Activated CD4-positive, alpha-beta T cell treated with anti-CD3 and anti-CD28 coated beads for 36 hours (primary cell): Measurements from ENCODE around the gene HS6ST1. TPM values are rescaled to one million over a fixed set of nuclear protein-coding genes. Genes with fewer than 3 reads are reported as not detected.
A peak's percentile ranks its signal among the peaks of the same experiment; 100 is the strongest.
"Not testable (repeated sequence)": the region's sequence is repeated elsewhere in the genome, so short reads cannot be mapped to it uniquely, and the experiment has no call there.

Experiments
- ATAC-seq: fragments of 200-7000 bp; cut with Tn5 transposase; one replicate; pipeline ENCODE4 v1.10.0; 2021; ENCODE audit warnings: mild to moderate bottlenecking, moderate library complexity
- CTCF ChIA-PET: fragments of 350-600 bp; sonication (Branson Sonifier 250); formaldehyde crosslinking; loops from one replicate; lab custom pipeline; 2021; ENCODE audit warnings: antibody characterized with exemption; lab: Charles Lee
- POLR2A ChIA-PET: fragments of 350-600 bp; sonication (Branson Sonifier 250); formaldehyde crosslinking; loops from one replicate; lab custom pipeline; 2021; ENCODE audit warnings: antibody characterized with exemption, inconsistent platforms; lab: Charles Lee
- DNase-seq: peaks from one replicate; pipeline ENCODE4 v3.0.0-alpha.2; 2020
- H3K27ac Mint-ChIP-seq: one replicate; pipeline ENCODE4 v1.8.0; 2021; ENCODE audit warnings: mixed read lengths
- H3K27me3 Mint-ChIP-seq: one replicate; pipeline ENCODE4 v1.8.0; 2021; ENCODE audit warnings: mixed read lengths
- H3K36me3 Mint-ChIP-seq: one replicate; pipeline ENCODE4 v1.8.0; 2021; ENCODE audit warnings: low read depth, mixed read lengths
- H3K4me1 Mint-ChIP-seq: one replicate; pipeline ENCODE4 v1.8.0; 2021; ENCODE audit warnings: mixed read lengths
- H3K4me3 Mint-ChIP-seq: one replicate; pipeline ENCODE4 v1.8.0; 2021; ENCODE audit warnings: mild to moderate bottlenecking, moderate library complexity, mixed read lengths
- H3K9me3 Mint-ChIP-seq: one replicate; pipeline ENCODE4 v1.8.0; 2021; ENCODE audit warnings: low read depth, mixed read lengths
- intact Hi-C, 2 experiments: fragments of 100-400 bp; cut with DNase I in 1 of 2; cut with micrococcal nuclease in 1 of 2; formaldehyde crosslinking; loops; one replicate each; pipeline versions ENCODE4 v1.14.2 to v1.15.1; 2022 to 2024; cut with DNase I, micrococcal nuclease
- total RNA-seq, 2 experiments: library from RNA; stranded (reverse); gene quantifications; one replicate each; pipeline ENCODE4 v1.2.3, GENCODE V29; 2021

HS6ST1 gene
- total RNA-seq, 2 experiments from 2014 or later: 12.8 to 13.8 TPM

GRCh38 chr2:128319631-128320191, 1.0 kb upstream of the HS6ST1 start:
- intact Hi-C loops: loop anchor here (2.0 to 10.0 kb wide), 11 partner anchors 87 to 1558 kb away; partner anchors contain the start of genes IWS1 (in 1 of the 2) and UGGT1 (in 1 of the 2)

GRCh38 chr2:128318245-128318644, 423 bp downstream of the HS6ST1 start:
- peak; percentile 59 for DNase-seq
- H3K27me3 Mint-ChIP-seq, H3K9me3 Mint-ChIP-seq, H3K4me3 Mint-ChIP-seq, H3K27ac Mint-ChIP-seq, CTCF ChIA-PET: not testable (repeated sequence)
- POLR2A ChIA-PET: interaction anchor here (0.6 kb wide), 1 partner anchor 134 kb away, joined by 3 read pairs; no protein-coding TSS in a partner anchor
- Mint-ChIP-seq H3K4me1 (peaks cover 37% of the 10 kb centered on the region), H3K36me3 (peaks cover 11% of the 10 kb centered on the region)
- peak; percentile 13 for ATAC-seq
- intact Hi-C loops: loop anchor here (1.0 to 10.0 kb wide), 3 partner anchors 143 to 290 kb away; partner anchors contain the start of genes SAP130 (in 1 of the 2) and UGGT1 (in 1 of the 2)

More at GRCh38 chr2:128319631-128320191, 1.0 kb upstream of the HS6ST1 start:
- ATAC-seq (no peak), DNase-seq (peak; percentile 6)
- H3K36me3 Mint-ChIP-seq: peaks cover 8% of the 10 kb centered on the region
- H3K4me1 Mint-ChIP-seq: peaks cover 25% of the 10 kb centered on the region
- POLR2A ChIA-PET: no interaction called here
- no peaks in the 10 kb centered on the region for H3K27me3 Mint-ChIP-seq
- no peaks in the 10 kb centered on the region for H3K9me3 Mint-ChIP-seq
- CTCF ChIA-PET: interaction anchor here (1.1 kb wide), 1 partner anchor 14 kb away, joined by 4 read pairs; no protein-coding TSS in a partner anchor
- H3K27ac Mint-ChIP-seq: no peak overlapping the region
- peak overlapping the region; percentile 49 for H3K4me3 Mint-ChIP-seq

- not testable (repeated sequence) for ATAC-seq, H3K9me3 Mint-ChIP-seq
- POLR2A ChIA-PET: interaction anchor here (0.6 kb wide), 1 partner anchor 135 kb away, joined by 3 read pairs; no protein-coding TSS in a partner anchor
Observed at GRCh38 chr2:128317899-128318225, 806 bp downstream of the HS6ST1 start.

GRCh38 chr2:128317181-128317898, 1.3 kb downstream of the HS6ST1 start:
- intact Hi-C loops: loop anchor here (1.0 to 10.0 kb wide), 3 partner anchors 139 to 254 kb away; no protein-coding TSS in a partner anchor
- Mint-ChIP-seq H3K4me1 (peaks cover 42% of the 10 kb centered on the region), H3K27ac (no peak overlapping the region)

More at GRCh38 chr2:128317899-128318225, 806 bp downstream of the HS6ST1 start:
- CTCF ChIA-PET, H3K27me3 Mint-ChIP-seq, DNase-seq, H3K27ac Mint-ChIP-seq: not testable (repeated sequence)
- intact Hi-C loops: loop anchor here (1.0 to 10.0 kb wide), 5 partner anchors 139 to 290 kb away; partner anchors contain the start of genes SAP130 (in 1 of the 2) and UGGT1 (in 1 of the 2)
- H3K4me1 Mint-ChIP-seq: peaks cover 41% of the 10 kb centered on the region
- H3K36me3 Mint-ChIP-seq: peaks cover 13% of the 10 kb centered on the region
- H3K4me3 Mint-ChIP-seq: peak overlapping the region; percentile 78

GRCh38 chr2:128316777-128317180, 1.9 kb downstream of the HS6ST1 start:
- Mint-ChIP-seq H3K4me3 (peak overlapping the region; percentile 78), H3K4me1 (peaks cover 42% of the 10 kb centered on the region), H3K36me3 (peaks cover 13% of the 10 kb centered on the region), H3K27me3 (no peaks in the 10 kb centered on the region), H3K27ac (no peak overlapping the region), H3K9me3 (no peaks in the 10 kb centered on the region)
- ATAC-seq: no peak
- peak; percentile 7 for DNase-seq
- intact Hi-C loops: loop anchor here (1.0 to 10.0 kb wide), 3 partner anchors 138 to 253 kb away; no protein-coding TSS in a partner anchor
- POLR2A ChIA-PET: no interaction called here
- CTCF ChIA-PET: interaction anchor here (0.7 kb wide), 1 partner anchor 137 kb away, joined by 3 read pairs; no protein-coding TSS in a partner anchor

More at GRCh38 chr2:128317181-128317898, 1.3 kb downstream of the HS6ST1 start:
- no peaks in the 10 kb centered on the region for H3K9me3 Mint-ChIP-seq
- peak overlapping the region; percentile 78 for H3K4me3 Mint-ChIP-seq
- no peaks in the 10 kb centered on the region for H3K27me3 Mint-ChIP-seq
- CTCF ChIA-PET: no interaction called here
- DNase-seq: peak; percentile 65
- POLR2A ChIA-PET: interaction anchor here (0.6 kb wide), 1 partner anchor 135 kb away, joined by 3 read pairs; no protein-coding TSS in a partner anchor
- H3K36me3 Mint-ChIP-seq: peaks cover 13% of the 10 kb centered on the region
- ATAC-seq: no peak

DNA sequence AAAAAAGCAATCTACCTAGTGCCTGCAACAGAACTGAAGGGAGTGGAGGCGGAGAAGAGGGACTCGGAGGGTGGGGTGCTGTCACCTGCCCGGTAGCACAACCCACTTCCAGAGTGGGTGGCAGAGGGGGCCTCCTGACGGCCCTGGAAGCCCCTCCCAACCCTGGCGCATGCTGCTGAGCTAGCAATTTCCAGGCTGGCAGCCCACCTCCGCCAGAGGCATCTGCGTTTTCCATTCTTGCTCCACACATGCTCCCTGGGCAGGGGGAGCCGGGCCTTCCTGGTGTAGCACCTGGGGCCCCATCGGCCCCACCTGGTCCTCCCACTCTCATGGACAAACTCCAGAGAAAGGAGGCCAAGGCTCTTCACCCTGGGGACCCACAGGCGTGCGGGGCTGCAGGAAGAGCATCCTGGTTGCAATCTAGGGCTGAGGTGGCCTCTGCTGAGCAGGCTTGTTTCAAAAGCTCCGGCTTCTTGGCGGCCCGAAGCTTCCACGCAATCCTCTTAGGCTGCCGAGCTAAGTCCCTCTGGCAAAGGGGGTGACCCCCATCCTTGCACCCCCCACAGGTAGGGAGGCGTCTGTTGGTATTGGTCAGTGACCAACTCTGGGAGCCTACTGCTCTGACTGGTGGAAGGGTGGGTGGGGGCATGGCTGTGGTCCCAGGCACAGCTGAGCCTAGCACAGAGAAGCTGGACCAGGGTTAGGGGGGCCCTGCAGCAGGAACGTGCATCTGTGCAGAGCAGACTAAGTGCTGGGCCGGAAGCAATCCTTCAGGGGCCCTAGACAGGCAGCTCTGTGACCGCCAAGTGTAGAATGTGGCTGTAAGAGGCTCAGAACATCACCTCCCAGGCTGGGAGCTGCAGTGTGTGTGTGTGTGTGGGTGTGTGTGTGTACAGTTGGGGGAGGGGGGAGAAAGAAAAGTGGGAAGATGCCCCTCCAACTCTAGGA, 2.6 kb downstream of the HS6ST1 start:
- DNase-seq (peak; percentile 41), ATAC-seq (no peak)
- Mint-ChIP-seq H3K27ac (no peak overlapping the region), H3K4me3 (peak overlapping the region; percentile 78), H3K9me3 (no peaks in the 10 kb centered on the region), H3K4me1 (peaks cover 39% of the 10 kb centered on the region), H3K27me3 (no peaks in the 10 kb centered on the region), H3K36me3 (peaks cover 13% of the 10 kb centered on the region)
- CTCF ChIA-PET: interaction anchor here (0.7 kb wide), 1 partner anchor 137 kb away, joined by 3 read pairs; no protein-coding TSS in a partner anchor
- POLR2A ChIA-PET: no interaction called here
- intact Hi-C loops: loop anchor here (2.0 to 10.0 kb wide), 2 partner anchors 137 to 141 kb away; no protein-coding TSS in a partner anchor

- intact Hi-C loops: loop anchor here in 1 of 2 experiments (10.0 kb wide), 1 partner anchor 140 kb away; no protein-coding TSS in a partner anchor
- POLR2A ChIA-PET: no interaction called here
- ATAC-seq (no peak), DNase-seq (peak; percentile 5)
- no peak overlapping the region for H3K4me3 Mint-ChIP-seq
- H3K9me3 Mint-ChIP-seq: no peaks in the 10 kb centered on the region
- H3K27ac Mint-ChIP-seq: no peak overlapping the region
- H3K27me3 Mint-ChIP-seq: no peaks in the 10 kb centered on the region
- CTCF ChIA-PET: no interaction called here
- H3K4me1 Mint-ChIP-seq: peaks cover 43% of the 10 kb centered on the region
- H3K36me3 Mint-ChIP-seq: peaks cover 13% of the 10 kb centered on the region
Observed at GRCh38 chr2:128315122-128315828, 3.4 kb downstream of the HS6ST1 start.

- no peak overlapping the region for H3K27ac Mint-ChIP-seq
Observed at GRCh38 chr2:128314348-128315121, 4.1 kb downstream of the HS6ST1 start.

GRCh38 chr2:128313931-128314347, 4.7 kb downstream of the HS6ST1 start:
- Mint-ChIP-seq H3K4me1 (peaks cover 43% of the 10 kb centered on the region), H3K4me3 (no peak overlapping the region), H3K27me3 (no peaks in the 10 kb centered on the region), H3K9me3 (no peaks in the 10 kb centered on the region), H3K36me3 (peaks cover 13% of the 10 kb centered on the region), H3K27ac (no peak overlapping the region)
- intact Hi-C loops: loop anchor here in 1 of 2 experiments (10.0 kb wide), 1 partner anchor 139 kb away; no protein-coding TSS in a partner anchor
- DNase-seq (peak; percentile 19), ATAC-seq (no peak)
- ChIA-PET CTCF (no interaction called here), POLR2A (no interaction called here)

More at GRCh38 chr2:128314348-128315121, 4.1 kb downstream of the HS6ST1 start:
- no peaks in the 10 kb centered on the region for H3K27me3 Mint-ChIP-seq
- H3K4me3 Mint-ChIP-seq: no peak overlapping the region
- peaks cover 43% of the 10 kb centered on the region for H3K4me1 Mint-ChIP-seq
- intact Hi-C loops: loop anchor here in 1 of 2 experiments (10.0 kb wide), 1 partner anchor 140 kb away; no protein-coding TSS in a partner anchor
- ChIA-PET CTCF (no interaction called here), POLR2A (no interaction called here)
- H3K36me3 Mint-ChIP-seq: peaks cover 13% of the 10 kb centered on the region
- ATAC-seq (no peak), DNase-seq (peak; percentile 7)
- H3K9me3 Mint-ChIP-seq: no peaks in the 10 kb centered on the region
